ENCODE results near the gene MED26.
"Not testable (repeated sequence)": the region's sequence is repeated elsewhere in the genome, so short reads cannot be mapped to it uniquely, and the experiment has no call there.

MED26 gene

GRCh38 chr19:16572332-16573211, 55.4 kb downstream of the MED26 start, which contains the start of gene SLC35E1:
Gene SLC35E1 (minus strand): TSS chr19:16572415. CDS start chr19:16572364, 51 bp downstream.
- no peak for FAIRE-seq

- no peak for FAIRE-seq
Observed at GRCh38 chr19:16571822-16572331, 56.1 kb downstream of the MED26 start.

- FAIRE-seq = no peak
Observed at GRCh38 chr19:16571283-16571682, 56.7 kb downstream of the MED26 start.

GRCh38 chr19:16569609-16570320, 58.2 kb downstream of the MED26 start:
- no peak for FAIRE-seq

- FAIRE-seq = no peak
Observed at GRCh38 chr19:16566702-16567101, 61.3 kb downstream of the MED26 start.

- FAIRE-seq = no peak
Observed at GRCh38 chr19:16566161-16566560, 61.8 kb downstream of the MED26 start.

- FAIRE-seq = no peak
Observed at GRCh38 chr19:16564842-16565241, 63.2 kb downstream of the MED26 start.

GRCh38 chr19:16562608-16563025, 65.4 kb downstream of the MED26 start:
- FAIRE-seq = no peak

GRCh38 chr19:16561382-16561781, 66.6 kb downstream of the MED26 start:
- FAIRE-seq = no peak

GRCh38 chr19:16559780-16560276, 68.2 kb downstream of the MED26 start:
- no peak for FAIRE-seq

- FAIRE-seq = no peak
Observed at GRCh38 chr19:16554776-16555175, 73.2 kb downstream of the MED26 start.

- FAIRE-seq = not testable (repeated sequence)
Observed at GRCh38 chr19:16551902-16552301, 76.1 kb downstream of the MED26 start.

GRCh38 chr19:16548956-16549355, 79.0 kb downstream of the MED26 start:
- no peak for FAIRE-seq

- FAIRE-seq = no peak
Observed at GRCh38 chr19:16544473-16545231, 83.4 kb downstream of the MED26 start.

GRCh38 chr19:16543734-16544133, 84.3 kb downstream of the MED26 start:
- FAIRE-seq = not testable (repeated sequence)

GRCh38 chr19:16542910-16543472, 85.0 kb downstream of the MED26 start:
- no peak for FAIRE-seq

- FAIRE-seq = no peak
Observed at GRCh38 chr19:16542045-16542909, 85.7 kb downstream of the MED26 start, which contains the start of gene CHERP. Gene CHERP (minus strand): TSS chr19:16542437. CDS start chr19:16542378, 59 bp downstream.

GRCh38 chr19:16541526-16542044, 86.4 kb downstream of the MED26 start:
- FAIRE-seq = no peak

GRCh38 chr19:16540948-16541347, 87.1 kb downstream of the MED26 start:
- FAIRE-seq = no peak

- FAIRE-seq = no peak
Observed at GRCh38 chr19:16537111-16537510, 90.9 kb downstream of the MED26 start.

GRCh38 chr19:16536130-16536529, 91.9 kb downstream of the MED26 start:
- no peak for FAIRE-seq
